HG03460 (cell line): Measurements from ENCODE around the gene PSMD9.
A peak's percentile ranks its signal among the peaks of the same experiment; 100 is the strongest.
"Not testable (repeated sequence)": the region's sequence is repeated elsewhere in the genome, so short reads cannot be mapped to it uniquely, and the experiment has no call there.

Experiments
- ATAC-seq: cut with Tn5 transposase; IDR thresholded peaks from one replicate; pipeline ENCODE4 v1.9.1; 2021; ENCODE audit not compliant: unreplicated experiment

Gene PSMD9

GRCh38 chr12:121888478-121889273 is at the start of gene PSMD9:
Gene PSMD9 (plus strand): TSS chr12:121888790. CDS start chr12:121888857, 67 bp downstream.
- ATAC-seq = peak; percentile 87

- peak; percentile 89 for ATAC-seq
Observed at GRCh38 chr12:121839106-121839992, 49.2 kb upstream of the PSMD9 start.

- no peak for ATAC-seq
Observed at GRCh38 chr12:121839993-121840761, 48.4 kb upstream of the PSMD9 start.

- no peak for ATAC-seq
Observed at GRCh38 chr12:121843236-121843982, 45.2 kb upstream of the PSMD9 start.

GRCh38 chr12:121845701-121846100 is 42.9 kb upstream of the PSMD9 start:
- no peak for ATAC-seq

- no peak for ATAC-seq
Observed at GRCh38 chr12:121849211-121849610, 39.4 kb upstream of the PSMD9 start.

GRCh38 chr12:121849665-121850064 is 38.9 kb upstream of the PSMD9 start:
- no peak for ATAC-seq

GRCh38 chr12:121852392-121852791 is 36.2 kb upstream of the PSMD9 start:
- not testable (repeated sequence) for ATAC-seq

GRCh38 chr12:121857322-121858246 is 31.0 kb upstream of the PSMD9 start:
- ATAC-seq = no peak

- no peak for ATAC-seq
Observed at GRCh38 chr12:121858318-121858661, 30.3 kb upstream of the PSMD9 start.

GRCh38 chr12:121858662-121859572 is 29.7 kb upstream of the PSMD9 start, which contains the start of gene HPD:
Gene HPD (minus strand): TSS chr12:121858859. CDS start chr12:121858823, 36 bp downstream.
- ATAC-seq = no peak

- ATAC-seq = no peak
Observed at GRCh38 chr12:121860257-121860656, 28.3 kb upstream of the PSMD9 start.

GRCh38 chr12:121860699-121861098 is 27.9 kb upstream of the PSMD9 start:
- not testable (repeated sequence) for ATAC-seq

- ATAC-seq = no peak
Observed at GRCh38 chr12:121861636-121862254, 26.8 kb upstream of the PSMD9 start.

GRCh38 chr12:121866331-121866730 is 22.3 kb upstream of the PSMD9 start:
- no peak for ATAC-seq

- ATAC-seq = not testable (repeated sequence)
Observed at GRCh38 chr12:121869229-121869628, 19.4 kb upstream of the PSMD9 start.

GRCh38 chr12:121871467-121871866 is 17.1 kb upstream of the PSMD9 start:
- ATAC-seq = no peak
